HG03039 (cell line): ENCODE results near the gene KXD1.
"Not testable (repeated sequence)": the region's sequence is repeated elsewhere in the genome, so short reads cannot be mapped to it uniquely, and the experiment has no call there.

Source experiments
- ATAC-seq: cut with Tn5 transposase; IDR thresholded peaks from one replicate; pipeline ENCODE4 v1.9.1; 2021; ENCODE audit warnings: mild to moderate bottlenecking, moderate library complexity; ENCODE audit not compliant: unreplicated experiment

KXD1 gene

GRCh38 chr19:18533058-18533457 is 24.6 kb upstream of the KXD1 start:
- no peak for ATAC-seq

GRCh38 chr19:18536475-18536874 is 21.2 kb upstream of the KXD1 start:
- no peak for ATAC-seq

GRCh38 chr19:18537431-18537830 is 20.2 kb upstream of the KXD1 start:
- ATAC-seq = no peak

GRCh38 chr19:18538115-18538514 is 19.6 kb upstream of the KXD1 start:
- ATAC-seq = no peak

GRCh38 chr19:18539372-18539771 is 18.3 kb upstream of the KXD1 start:
- no peak for ATAC-seq

- not testable (repeated sequence) for ATAC-seq
These were observed 17.5 kb upstream of the KXD1 start for GRCh38 chr19:18540200-18540599.

GRCh38 chr19:18541258-18541991 is 16.2 kb upstream of the KXD1 start:
- no peak for ATAC-seq

- no peak for ATAC-seq
These were observed 15.4 kb upstream of the KXD1 start for GRCh38 chr19:18541992-18542940.

GRCh38 chr19:18542941-18543813 is 14.5 kb upstream of the KXD1 start, which contains the start of gene FKBP8:
TSS of gene FKBP8 (minus strand) at chr19:18543573. CDS start at chr19:18541970, 1,603 bp downstream.
- ATAC-seq = peak; percentile 95

- ATAC-seq = peak; percentile 44
These were observed 13.7 kb upstream of the KXD1 start for GRCh38 chr19:18543814-18544475.

GRCh38 chr19:18551631-18552030 is 6.0 kb upstream of the KXD1 start:
- no peak for ATAC-seq

GRCh38 chr19:18558202-18558555 is 509 bp downstream of the KXD1 start:
- no peak for ATAC-seq

GRCh38 chr19:18558604-18559003 is 934 bp downstream of the KXD1 start:
- ATAC-seq = no peak

- no peak for ATAC-seq
These were observed 2.0 kb downstream of the KXD1 start for GRCh38 chr19:18559685-18560084.

GRCh38 chr19:18562086-18562485 is 4.4 kb downstream of the KXD1 start:
- ATAC-seq = no peak

- ATAC-seq = no peak
These were observed 9.3 kb downstream of the KXD1 start for GRCh38 chr19:18566953-18567352.

GRCh38 chr19:18568367-18568766 is 10.7 kb downstream of the KXD1 start:
- no peak for ATAC-seq

- ATAC-seq = peak; percentile 79
These were observed 14.1 kb downstream of the KXD1 start, which contains the start of gene UBA52 for GRCh38 chr19:18571564-18572344. TSS of gene UBA52 (plus strand) at chr19:18571857. CDS start at chr19:18573301, 1,444 bp downstream.

- no peak for ATAC-seq
These were observed 17.1 kb downstream of the KXD1 start for GRCh38 chr19:18574691-18575291.
